CD14-positive monocyte (primary cell): ENCODE data around the gene OPALIN. TPM values are rescaled to one million over a fixed set of nuclear protein-coding genes. Genes with fewer than 3 reads are reported as not detected.

Source experiments
- DNase-seq, 3 donors: peaks; one replicate each; pipeline ENCODE4 v3.0.0-alpha.2; 2011 to 2022
- H2AFZ ChIP-seq: 2 replicates; pipeline ENCODE4 v1.6.0; 2012; ENCODE audit warnings: mild to moderate bottlenecking, low read depth, low read length, inconsistent platforms; ENCODE audit not compliant: insufficient read depth, poor library complexity, severe bottlenecking
- H3K27ac ChIP-seq, 2 donors: 1 replicate in 1 of 2; 2 replicates in 1 of 2; pipeline ENCODE4 v1.5.1; 2012 to 2013; ENCODE audit warnings: low read length in 2 of 2, control low read depth in 1 of 2, inconsistent platforms in 1 of 2, low read depth in 1 of 2, mild to moderate bottlenecking in 1 of 2
- H3K27me3 ChIP-seq, 2 donors: one replicate each; pipeline versions ENCODE4 v1.6.0 to v1.6.1; 2011 to 2013; ENCODE audit warnings: low read length in 2 of 2; ENCODE audit not compliant: control insufficient read depth in 2 of 2, insufficient read depth in 2 of 2
- H3K36me3 ChIP-seq, 2 donors: replicated peaks in 1 of 2; 1 replicate in 1 of 2; 2 replicates in 1 of 2; pipeline versions ENCODE4 v1.5.1 to v1.6.1; 2012 to 2013; ENCODE audit warnings: low read length in 2 of 2, control low read depth in 1 of 2, inconsistent platforms in 1 of 2, mild to moderate bottlenecking in 1 of 2; ENCODE audit not compliant: insufficient read depth in 2 of 2, control insufficient read depth in 1 of 2
- H3K4me1 ChIP-seq, 2 donors: 1 replicate in 1 of 2; 2 replicates in 1 of 2; pipeline versions ENCODE4 v1.5.1 to v1.6.1; 2012 to 2013; ENCODE audit warnings: low read length in 2 of 2, control low read depth in 1 of 2, inconsistent platforms in 1 of 2, mild to moderate bottlenecking in 1 of 2, moderate library complexity in 1 of 2; ENCODE audit not compliant: insufficient read depth in 2 of 2, control insufficient read depth in 1 of 2
- H3K4me2 ChIP-seq: replicated peaks from 2 replicates; pipeline ENCODE3; 2012; ENCODE audit warnings: low read length, moderate library complexity, mild to moderate bottlenecking; ENCODE audit not compliant: poor library complexity, severe bottlenecking; ENCODE audit errors: extremely low read depth
- H3K4me3 ChIP-seq, 3 experiments: fragments of 200-600 bp in 1 of 3; sonication (generic) in 1 of 3; replicated peaks in 1 of 3; 1 replicate in 2 of 3; 2 replicates in 1 of 3; pipeline ENCODE4 v1.5.1; 2011 to 2013; ENCODE audit warnings: low read length in 3 of 3, mild to moderate bottlenecking in 3 of 3, control low read depth in 2 of 3, low read depth in 2 of 3, inconsistent platforms in 1 of 3, moderate library complexity in 1 of 3
- H3K79me2 ChIP-seq: 2 replicates; pipeline ENCODE4 v1.6.0; 2012; ENCODE audit warnings: mild to moderate bottlenecking, control low read depth, inconsistent platforms, low read length, moderate library complexity; ENCODE audit not compliant: insufficient read depth
- H3K9ac ChIP-seq: 2 replicates; pipeline ENCODE4 v1.6.0; 2017; ENCODE audit warnings: low read length, mild to moderate bottlenecking; ENCODE audit not compliant: insufficient read depth, poor library complexity, severe bottlenecking
- H3K9me3 ChIP-seq, 2 donors: replicated peaks in 1 of 2; 1 replicate in 1 of 2; 2 replicates in 1 of 2; pipeline versions ENCODE4 v1.5.1 to v1.6.1; 2012 to 2013; ENCODE audit warnings: low read length in 2 of 2, control low read depth in 1 of 2; ENCODE audit not compliant: control insufficient read depth in 1 of 2, insufficient read depth in 1 of 2
- H4K20me1 ChIP-seq: 2 replicates; pipeline ENCODE4 v1.6.0; 2012; ENCODE audit warnings: mild to moderate bottlenecking, low read length, control low read depth, moderate library complexity; ENCODE audit not compliant: insufficient read depth
- H3K27ac Mint-ChIP-seq, 7 donors: one replicate each; pipeline ENCODE4 v1.8.0; 2020; ENCODE audit warnings: mild to moderate bottlenecking in 7 of 7, mixed read lengths in 7 of 7, moderate library complexity in 6 of 7, inconsistent platforms in 2 of 7
- H3K27me3 Mint-ChIP-seq, 3 donors: one replicate each; pipeline ENCODE4 v1.8.0; 2021 to 2022; ENCODE audit warnings: low read depth in 3 of 3, mild to moderate bottlenecking in 3 of 3, mixed read lengths in 3 of 3, moderate library complexity in 3 of 3, inconsistent platforms in 1 of 3
- H3K36me3 Mint-ChIP-seq, 2 donors: one replicate each; pipeline ENCODE4 v1.8.0; 2020; ENCODE audit warnings: mixed read lengths in 2 of 2, inconsistent platforms in 1 of 2, mild to moderate bottlenecking in 1 of 2
- H3K4me1 Mint-ChIP-seq: one replicate; pipeline ENCODE4 v1.8.0; 2020; ENCODE audit warnings: mild to moderate bottlenecking, mixed read lengths
- H3K4me3 Mint-ChIP-seq, 2 donors: one replicate each; pipeline ENCODE4 v1.8.0; 2020; ENCODE audit warnings: mild to moderate bottlenecking in 2 of 2, mixed read lengths in 2 of 2, moderate library complexity in 1 of 2
- H3K9me3 Mint-ChIP-seq, 7 donors: one replicate each; pipeline ENCODE4 v1.8.0; 2020 to 2022; ENCODE audit warnings: mixed read lengths in 7 of 7, mild to moderate bottlenecking in 6 of 7, moderate library complexity in 6 of 7, inconsistent platforms in 2 of 7
- CTCF ChIP-seq: fragments of 200-600 bp; IDR thresholded peaks from one replicate; pipeline ENCODE4 v1.8.0; 2022; ENCODE audit warnings: antibody characterized with exemption, mild to moderate bottlenecking
- WGBS: methylation state at CpG from one replicate; pipeline ENCODE4 v1.1.5; 2013; ENCODE audit warnings: missing lambda C conversion rate; ENCODE audit not compliant: insufficient coverage; 5-methylcytosine and 5-hydroxymethylcytosine counted together
- intact Hi-C, 2 donors: fragments of 100-400 bp; cut with micrococcal nuclease; formaldehyde crosslinking; loops; one replicate each; pipeline versions ENCODE4 v1.15.0 to v1.15.1; 2023
- polyA plus RNA-seq, 3 donors: library from polyadenylated mRNA; depleted of rRNA in 1 of 3; unstranded in 2 of 3; stranded (reverse) in 1 of 3; fragments of 300-500 nt in 2 of 3; fragments of >200 nt in 1 of 3; fragmentation: Illumina TruSeq in 2 of 3; gene quantifications; 1 replicate in 2 of 3; 2 replicates in 1 of 3; pipeline ENCODE4 v1.2.3, GENCODE V29; 2012 to 2021

OPALIN gene
- polyA plus RNA-seq, 3 donors = not detected

GRCh38 chr10:96402417-96403305 lies 43.9 kb upstream of the OPALIN start:
- no peaks in the 10 kb centered on the region for H3K9me3 ChIP-seq
- Mint-ChIP-seq H3K9me3 (no peaks in the 10 kb centered on the region), H3K27ac (no peak overlapping the region), H3K27me3 (peaks cover 22 to 36% (median 25%) of the 10 kb centered on the region in 3 donors), H3K36me3 (no peaks in the 10 kb centered on the region), H3K4me1 (no peaks in the 10 kb centered on the region), H3K4me3 (peak overlapping the region in 1 of 2 donors; percentile 22)
- intact Hi-C loops = no loop called here
- no peaks in the 10 kb centered on the region for H3K4me1 ChIP-seq
- no peak overlapping the region for H3K27ac ChIP-seq
- no peaks in the 10 kb centered on the region for H4K20me1 ChIP-seq
- H3K4me2 ChIP-seq = no peak overlapping the region
- no peaks in the 10 kb centered on the region for H3K27me3 ChIP-seq
- no peak for TF ChIP-seq CTCF
- no peak for DNase-seq
- no peaks in the 10 kb centered on the region for H3K36me3 ChIP-seq
- no peaks in the 10 kb centered on the region for H3K79me2 ChIP-seq
- H3K4me3 ChIP-seq = no peak overlapping the region
- H3K9ac ChIP-seq = no peak overlapping the region
- H2AFZ ChIP-seq = no peak overlapping the region
- 81% methylated on average over 15 of the region's 16 CpGs for WGBS

GRCh38 chr10:96401036-96401435 lies 42.2 kb upstream of the OPALIN start:
- Histone ChIP-seq H3K9ac (no peak overlapping the region), H2AFZ (no peak overlapping the region), H3K27ac (no peak overlapping the region), H3K4me3 (no peak overlapping the region), H3K79me2 (no peaks in the 10 kb centered on the region), H3K27me3 (no peaks in the 10 kb centered on the region), H3K36me3 (no peaks in the 10 kb centered on the region), H3K4me2 (no peak overlapping the region), H4K20me1 (no peaks in the 10 kb centered on the region), H3K4me1 (no peaks in the 10 kb centered on the region), H3K9me3 (no peaks in the 10 kb centered on the region)
- H3K27me3 Mint-ChIP-seq = peaks cover 18 to 34% (median 29%) of the 10 kb centered on the region in 3 donors
- H3K4me3 Mint-ChIP-seq = no peak overlapping the region
- H3K36me3 Mint-ChIP-seq = no peaks in the 10 kb centered on the region
- TF ChIP-seq CTCF = no peak
- WGBS = 93% methylated on average over 2 of the region's 7 CpGs
- H3K27ac Mint-ChIP-seq = peak overlapping the region in 1 of 7 donors; percentile 50
- no peaks in the 10 kb centered on the region for H3K9me3 Mint-ChIP-seq
- no peaks in the 10 kb centered on the region for H3K4me1 Mint-ChIP-seq
- intact Hi-C loops = no loop called here
- DNase-seq = no peak
